Upper lobe of left lung (tissue), 4 donors: ENCODE results near the gene PDGFA.
"Not testable (repeated sequence)": the region's sequence is repeated elsewhere in the genome, so short reads cannot be mapped to it uniquely, and the experiment has no call there.

Source experiments
- CTCF ChIP-seq, 6 experiments: fragments of 450-650 bp in 4 of 6; fragments of 200-600 bp in 2 of 6; sonication (generic) in 2 of 6; IDR thresholded peaks; one replicate each; pipeline ENCODE4 v1.5.1; 2016 to 2019; ENCODE audit warnings: antibody characterized with exemption in 6 of 6
- POLR2AphosphoS5 ChIP-seq, 2 donors: sonication (generic); formaldehyde crosslinking; IDR thresholded peaks; one replicate each; pipeline ENCODE4 v1.5.1; 2017; ENCODE audit warnings: antibody characterized with exemption in 2 of 2

- TF ChIP-seq CTCF, POLR2AphosphoS5 (IDR thresholded peaks at IDR 0.05): not testable (repeated sequence)
These were observed 31.9 kb upstream of the PDGFA start for GRCh38 chr7:551615-551970.
